Endodermal cell (in vitro differentiated cells): ENCODE measurements around the gene CAPN1. TPM values are rescaled to one million over a fixed set of nuclear protein-coding genes. Genes with fewer than 3 reads are reported as not detected.

Source experiments
- DNase-seq: peaks from one replicate; pipeline ENCODE4 v3.0.0-alpha.2; 2017
- H3K27ac ChIP-seq: 2 replicates; pipeline ENCODE4 v1.5.1; 2013; ENCODE audit warnings: mild to moderate bottlenecking, low read depth, low read length, moderate library complexity
- H3K27me3 ChIP-seq: 2 replicates; pipeline ENCODE4 v1.6.1; 2013; ENCODE audit warnings: mild to moderate bottlenecking, low read length, moderate library complexity; ENCODE audit not compliant: insufficient read depth, control insufficient read depth, poor library complexity, severe bottlenecking
- H3K36me3 ChIP-seq: 2 replicates; pipeline ENCODE4 v1.7.0; 2013; ENCODE audit warnings: mild to moderate bottlenecking, low read length, moderate library complexity; ENCODE audit not compliant: control insufficient read depth, insufficient read depth
- H3K4me1 ChIP-seq: one replicate; pipeline ENCODE4 v1.7.0; 2013; ENCODE audit warnings: low read length; ENCODE audit not compliant: control insufficient read depth, insufficient read depth
- H3K4me3 ChIP-seq: 2 replicates; pipeline ENCODE4 v1.5.1; 2013; ENCODE audit warnings: mild to moderate bottlenecking, low read length, moderate library complexity
- H3K9ac ChIP-seq: 2 replicates; pipeline ENCODE4 v1.6.1; 2013; ENCODE audit warnings: mild to moderate bottlenecking, low read length, moderate library complexity; ENCODE audit not compliant: poor library complexity, severe bottlenecking; ENCODE audit errors: extremely low read depth
- H3K9me3 ChIP-seq: 2 replicates; pipeline ENCODE4 v1.6.1; 2013; ENCODE audit warnings: mild to moderate bottlenecking, low read length, moderate library complexity; ENCODE audit not compliant: control insufficient read depth
- H3K27ac Mint-ChIP-seq: 2 replicates; pipeline ENCODE4 v1.8.0; 2020; ENCODE audit warnings: mixed read lengths
- H3K27me3 Mint-ChIP-seq: 2 replicates; pipeline ENCODE4 v1.8.0; 2021; ENCODE audit warnings: mild to moderate bottlenecking, mixed read lengths; ENCODE audit not compliant: insufficient read depth
- H3K36me3 Mint-ChIP-seq: 2 replicates; pipeline ENCODE4 v1.8.0; 2020; ENCODE audit warnings: low read depth, mixed read lengths
- H3K4me1 Mint-ChIP-seq: 2 replicates; pipeline ENCODE4 v1.8.0; 2020; ENCODE audit warnings: mixed read lengths
- H3K4me3 Mint-ChIP-seq: 2 replicates; pipeline ENCODE4 v1.8.0; 2020; ENCODE audit warnings: mild to moderate bottlenecking, moderate library complexity, mixed read lengths
- H3K9me3 Mint-ChIP-seq: 2 replicates; pipeline ENCODE4 v1.8.0; 2020; ENCODE audit warnings: mild to moderate bottlenecking, mixed read lengths
- WGBS, 2 experiments: methylation state at CpG; one replicate each; pipeline versions ENCODE4 v1.1.5 to v1.1.7; 2013; ENCODE audit warnings: missing lambda C conversion rate in 2 of 2, mixed read lengths in 1 of 2; ENCODE audit not compliant: insufficient coverage in 1 of 2, insufficient read length in 1 of 2; 5-methylcytosine and 5-hydroxymethylcytosine counted together
- total RNA-seq, 2 donors: library from RNA; stranded (reverse); fragmentation: NEBNext Ultra II Directional in 1 of 2; extraction: Animal tissue kit (Norgen Biotek cat#: 25700) in 1 of 2; gene quantifications; 2 replicates in 1 of 2; 3 replicates in 1 of 2; pipeline ENCODE4 v1.2.1, GENCODE V29; 2021
- TF ChIP-seq, protein P1 (sequence below): fragments of 200-600 bp; sonication (generic); conservative IDR thresholded peaks from 2 replicates; pipeline ENCODE4 v1.5.0; 2021; ENCODE audit warnings: antibody characterized with exemption, mild to moderate bottlenecking

Gene CAPN1
- total RNA-seq, 2 donors from 2014 or later = 183 to 223 TPM

DNA sequence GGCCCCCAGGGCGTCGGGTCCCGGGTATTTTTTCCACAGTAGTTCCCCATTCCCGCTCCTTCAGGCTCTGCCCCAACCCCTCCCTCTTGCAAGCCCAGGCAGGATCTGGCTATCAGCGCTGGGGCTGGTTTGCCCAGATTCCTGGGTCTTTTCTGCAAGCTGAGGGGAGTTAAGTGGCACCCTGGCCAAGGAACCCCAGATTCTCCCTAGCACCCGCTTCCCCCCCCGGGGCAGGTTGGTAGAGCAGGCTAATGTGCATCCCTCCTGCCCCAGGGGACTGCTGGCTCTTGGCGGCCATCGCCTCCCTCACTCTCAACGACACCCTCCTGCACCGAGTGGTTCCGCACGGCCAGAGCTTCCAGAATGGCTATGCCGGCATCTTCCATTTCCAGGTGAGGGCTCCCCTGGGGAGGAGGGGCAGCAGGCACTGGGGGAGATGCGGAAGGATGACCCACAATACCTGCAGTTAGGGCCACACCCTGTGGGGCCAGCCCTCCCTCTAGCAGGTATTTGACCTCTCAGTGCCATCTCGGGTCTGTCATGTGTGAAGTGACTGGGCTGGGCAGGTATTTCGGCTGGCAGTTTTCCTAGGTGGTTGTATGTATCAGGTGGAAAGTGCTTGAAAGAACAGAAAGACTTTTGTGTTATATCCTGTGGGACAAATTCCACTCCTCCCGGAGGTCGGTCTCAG, 1.6 kb downstream of the CAPN1 start:
- WGBS, 2 experiments = 84 to 88% methylated on average over 10 to 19 of the region's 19 CpGs
- Mint-ChIP-seq H3K4me1 (peaks cover 34% of the 10 kb centered on the region), H3K36me3 (peaks cover 35% of the 10 kb centered on the region), H3K27me3 (no peaks in the 10 kb centered on the region), H3K9me3 (no peaks in the 10 kb centered on the region), H3K27ac (peak overlapping the region; percentile 35), H3K4me3 (peak overlapping the region; percentile 86)
- TF ChIP-seq, protein P1, sequence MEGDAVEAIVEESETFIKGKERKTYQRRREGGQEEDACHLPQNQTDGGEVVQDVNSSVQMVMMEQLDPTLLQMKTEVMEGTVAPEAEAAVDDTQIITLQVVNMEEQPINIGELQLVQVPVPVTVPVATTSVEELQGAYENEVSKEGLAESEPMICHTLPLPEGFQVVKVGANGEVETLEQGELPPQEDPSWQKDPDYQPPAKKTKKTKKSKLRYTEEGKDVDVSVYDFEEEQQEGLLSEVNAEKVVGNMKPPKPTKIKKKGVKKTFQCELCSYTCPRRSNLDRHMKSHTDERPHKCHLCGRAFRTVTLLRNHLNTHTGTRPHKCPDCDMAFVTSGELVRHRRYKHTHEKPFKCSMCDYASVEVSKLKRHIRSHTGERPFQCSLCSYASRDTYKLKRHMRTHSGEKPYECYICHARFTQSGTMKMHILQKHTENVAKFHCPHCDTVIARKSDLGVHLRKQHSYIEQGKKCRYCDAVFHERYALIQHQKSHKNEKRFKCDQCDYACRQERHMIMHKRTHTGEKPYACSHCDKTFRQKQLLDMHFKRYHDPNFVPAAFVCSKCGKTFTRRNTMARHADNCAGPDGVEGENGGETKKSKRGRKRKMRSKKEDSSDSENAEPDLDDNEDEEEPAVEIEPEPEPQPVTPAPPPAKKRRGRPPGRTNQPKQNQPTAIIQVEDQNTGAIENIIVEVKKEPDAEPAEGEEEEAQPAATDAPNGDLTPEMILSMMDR = no peak
- Histone ChIP-seq H3K4me1 (peaks cover 9% of the 10 kb centered on the region), H3K27me3 (no peaks in the 10 kb centered on the region), H3K4me3 (peak overlapping the region; percentile 96), H3K27ac (no peak overlapping the region), H3K36me3 (peaks cover 40% of the 10 kb centered on the region), H3K9ac (peak overlapping the region; percentile 84), H3K9me3 (no peaks in the 10 kb centered on the region)
- peak; percentile 68 for DNase-seq

- peaks cover 48% of the 10 kb centered on the region for H3K36me3 ChIP-seq
- no peaks in the 10 kb centered on the region for H3K9me3 Mint-ChIP-seq
- no peak overlapping the region for H3K9ac ChIP-seq
- no peaks in the 10 kb centered on the region for H3K9me3 ChIP-seq
- peaks cover 40% of the 10 kb centered on the region for H3K36me3 Mint-ChIP-seq
- H3K27me3 Mint-ChIP-seq = no peaks in the 10 kb centered on the region
- no peaks in the 10 kb centered on the region for H3K27me3 ChIP-seq
- peak; percentile 93 for DNase-seq
- TF ChIP-seq, protein P1 = no peak
- H3K27ac Mint-ChIP-seq = no peak overlapping the region
- H3K4me1 ChIP-seq = peaks cover 9% of the 10 kb centered on the region
- peaks cover 34% of the 10 kb centered on the region for H3K4me1 Mint-ChIP-seq
- H3K4me3 ChIP-seq = peak overlapping the region; percentile 96
- H3K27ac ChIP-seq = no peak overlapping the region
- peak overlapping the region; percentile 86 for H3K4me3 Mint-ChIP-seq
- 73 to 100% methylated on average over 1 to 22 of the region's 22 CpGs for WGBS, 2 experiments
Observed at GRCh38 chr11:65184146-65184545, 2.4 kb downstream of the CAPN1 start.

GRCh38 chr11:65185171-65185570, 3.4 kb downstream of the CAPN1 start:
- TF ChIP-seq, protein P1 = no peak
- WGBS, 2 experiments = 65 to 72% methylated on average over 2 of the region's 2 CpGs
- peaks cover 34% of the 10 kb centered on the region for H3K4me1 Mint-ChIP-seq
- H3K27ac Mint-ChIP-seq = no peak overlapping the region
- no peaks in the 10 kb centered on the region for H3K9me3 ChIP-seq
- no peak for DNase-seq
- H3K36me3 Mint-ChIP-seq = peaks cover 50% of the 10 kb centered on the region
- H3K27me3 ChIP-seq = no peaks in the 10 kb centered on the region
- H3K27me3 Mint-ChIP-seq = no peaks in the 10 kb centered on the region
- H3K4me3 Mint-ChIP-seq = no peak overlapping the region
- H3K36me3 ChIP-seq = peaks cover 59% of the 10 kb centered on the region
- H3K27ac ChIP-seq = no peak overlapping the region
- no peak overlapping the region for H3K9ac ChIP-seq
- peaks cover 9% of the 10 kb centered on the region for H3K4me1 ChIP-seq
- no peak overlapping the region for H3K4me3 ChIP-seq
- H3K9me3 Mint-ChIP-seq = no peaks in the 10 kb centered on the region
